HG02981 (cell line): Measurements from ENCODE around the gene SSPN.
"Not testable (repeated sequence)": the region's sequence is repeated elsewhere in the genome, so short reads cannot be mapped to it uniquely, and the experiment has no call there.

Experiments used
- ATAC-seq: cut with Tn5 transposase; IDR thresholded peaks from one replicate; pipeline ENCODE4 v1.9.1; 2021; ENCODE audit warnings: mild to moderate bottlenecking, moderate library complexity; ENCODE audit not compliant: unreplicated experiment

Gene SSPN

GRCh38 chr12:26226629-26227360 lies 31.4 kb downstream of the SSPN start:
- ATAC-seq: no peak

- no peak for ATAC-seq
Measured at GRCh38 chr12:26227361-26227745, 32.0 kb downstream of the SSPN start.

GRCh38 chr12:26229910-26230309 lies 34.5 kb downstream of the SSPN start:
- ATAC-seq: no peak

- ATAC-seq: no peak
Measured at GRCh38 chr12:26231470-26231869, 36.1 kb downstream of the SSPN start.

- ATAC-seq: no peak
Measured at GRCh38 chr12:26231921-26232320, 36.5 kb downstream of the SSPN start.

GRCh38 chr12:26233631-26234030 lies 38.3 kb downstream of the SSPN start:
- no peak for ATAC-seq

- ATAC-seq: not testable (repeated sequence)
Measured at GRCh38 chr12:26235465-26235864, 40.1 kb downstream of the SSPN start.

- no peak for ATAC-seq
Measured at GRCh38 chr12:26238341-26239121, 43.2 kb downstream of the SSPN start.

- no peak for ATAC-seq
Measured at GRCh38 chr12:26239122-26239851, 43.9 kb downstream of the SSPN start.

GRCh38 chr12:26239852-26240815 lies 44.8 kb downstream of the SSPN start:
- ATAC-seq: no peak

- ATAC-seq: no peak
Measured at GRCh38 chr12:26241080-26241479, 45.7 kb downstream of the SSPN start.

- no peak for ATAC-seq
Measured at GRCh38 chr12:26242683-26243082, 47.3 kb downstream of the SSPN start.

- no peak for ATAC-seq
Measured at GRCh38 chr12:26244503-26244902, 49.1 kb downstream of the SSPN start.

GRCh38 chr12:26245175-26245942 lies 50.0 kb downstream of the SSPN start:
- no peak for ATAC-seq

- ATAC-seq: no peak
Measured at GRCh38 chr12:26246483-26247164, 51.3 kb downstream of the SSPN start.

GRCh38 chr12:26247873-26248272 lies 52.5 kb downstream of the SSPN start:
- ATAC-seq: no peak

GRCh38 chr12:26250801-26251200 lies 55.4 kb downstream of the SSPN start:
- ATAC-seq: no peak

- no peak for ATAC-seq
Measured at GRCh38 chr12:26251600-26251999, 56.2 kb downstream of the SSPN start.

- no peak for ATAC-seq
Measured at GRCh38 chr12:26252946-26253345, 57.6 kb downstream of the SSPN start.
